ENCODE results near the gene ADAM22.
"Not testable (repeated sequence)": the region's sequence is repeated elsewhere in the genome, so short reads cannot be mapped to it uniquely, and the experiment has no call there.

ADAM22 gene

DNA sequence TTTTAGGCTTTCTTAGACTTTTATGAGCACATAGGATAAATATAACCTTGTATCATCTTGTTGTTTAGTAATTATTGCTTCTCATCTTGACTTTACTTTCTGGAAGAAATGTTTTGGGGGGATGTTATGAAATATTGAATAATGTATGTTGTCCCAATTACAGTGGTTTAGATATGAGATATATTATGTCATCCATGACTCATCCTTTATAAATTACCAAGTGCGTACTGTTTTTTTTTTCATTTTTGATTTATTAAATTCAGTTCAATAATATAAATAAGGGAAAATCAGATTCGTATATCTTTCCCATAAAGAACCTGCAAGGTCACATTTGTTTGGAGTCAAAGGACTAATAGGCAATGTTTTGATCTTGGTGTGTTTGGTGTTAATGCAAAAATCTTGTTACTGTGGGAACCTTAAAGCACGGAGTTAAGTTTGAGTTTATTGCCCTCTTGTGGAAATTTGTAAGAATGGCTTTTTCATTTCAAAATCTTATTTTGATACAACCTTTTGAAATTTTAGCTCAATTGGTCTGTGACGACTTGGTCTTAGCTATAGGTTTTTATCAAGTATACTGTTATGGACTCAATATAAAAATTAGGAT, 177.2 kb downstream of the ADAM22 start:
- DNase-seq = peak; percentile 38 to 67

- DNase-seq = no peak
These were observed 178.0 kb downstream of the ADAM22 start for GRCh38 chr7:88111954-88112471.

GRCh38 chr7:88115258-88115796, 181.3 kb downstream of the ADAM22 start:
- DNase-seq = no peak

DNA sequence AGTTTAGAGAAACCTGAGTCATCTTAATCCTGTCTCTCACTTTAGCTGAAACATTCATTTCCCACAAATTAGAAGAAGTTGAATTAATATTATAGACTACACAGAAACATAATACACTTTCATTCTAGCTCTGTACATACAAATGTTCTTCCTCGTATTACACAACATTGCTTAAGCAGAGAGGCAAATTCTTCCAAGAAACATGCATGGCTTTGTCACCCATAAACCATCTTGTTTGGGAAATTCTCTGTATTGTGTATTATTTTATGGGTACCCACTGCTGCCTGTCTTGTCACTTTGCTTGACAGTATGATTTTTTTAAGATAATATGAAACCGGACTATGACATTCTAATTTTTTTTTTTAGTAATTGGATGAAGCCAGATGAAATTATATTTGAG, 181.8 kb downstream of the ADAM22 start:
- DNase-seq = no peak

GRCh38 chr7:88116235-88116795, 182.3 kb downstream of the ADAM22 start:
- DNase-seq = no peak

GRCh38 chr7:88117325-88117724, 183.3 kb downstream of the ADAM22 start:
- DNase-seq = no peak

GRCh38 chr7:88121335-88121734, 187.3 kb downstream of the ADAM22 start:
- DNase-seq = no peak

DNA sequence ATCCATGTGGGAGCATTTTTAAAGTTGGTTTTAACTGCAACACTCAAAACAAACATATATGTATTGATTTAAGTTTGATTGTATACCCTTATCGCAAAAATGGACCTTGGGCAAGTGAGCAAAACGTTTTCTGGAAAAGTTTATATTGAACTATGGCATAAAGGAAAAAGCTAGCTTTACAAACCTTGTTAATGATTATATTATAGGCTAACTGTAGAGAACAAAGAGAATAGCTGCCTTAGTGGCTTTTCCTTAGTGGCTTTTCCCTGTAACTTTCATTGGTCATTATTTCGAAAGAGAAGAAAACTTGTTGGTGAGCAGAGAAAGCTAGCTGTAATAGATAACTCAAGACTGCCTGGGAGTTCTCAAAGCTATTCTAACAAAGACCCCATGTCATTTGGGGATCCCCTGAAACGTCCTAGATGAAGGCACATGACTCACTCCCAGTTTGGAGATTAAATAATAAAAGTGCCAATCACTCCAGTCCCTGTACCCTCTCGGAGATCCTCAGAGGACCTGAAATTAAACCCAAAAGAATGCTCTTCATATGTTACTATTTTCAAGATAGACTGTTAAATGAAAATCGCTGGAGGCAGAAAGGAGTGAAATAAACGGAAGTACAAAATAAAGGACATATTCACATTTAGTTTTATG, 193.7 kb downstream of the ADAM22 start:
- no peak for DNase-seq

- DNase-seq = no peak
These were observed 198.7 kb downstream of the ADAM22 start for GRCh38 chr7:88132725-88133124.

GRCh38 chr7:88140947-88141346, 206.9 kb downstream of the ADAM22 start:
- no peak for DNase-seq

GRCh38 chr7:88141479-88141878, 207.4 kb downstream of the ADAM22 start:
- DNase-seq = no peak

GRCh38 chr7:88141953-88142352, 207.9 kb downstream of the ADAM22 start:
- no peak for DNase-seq

DNA sequence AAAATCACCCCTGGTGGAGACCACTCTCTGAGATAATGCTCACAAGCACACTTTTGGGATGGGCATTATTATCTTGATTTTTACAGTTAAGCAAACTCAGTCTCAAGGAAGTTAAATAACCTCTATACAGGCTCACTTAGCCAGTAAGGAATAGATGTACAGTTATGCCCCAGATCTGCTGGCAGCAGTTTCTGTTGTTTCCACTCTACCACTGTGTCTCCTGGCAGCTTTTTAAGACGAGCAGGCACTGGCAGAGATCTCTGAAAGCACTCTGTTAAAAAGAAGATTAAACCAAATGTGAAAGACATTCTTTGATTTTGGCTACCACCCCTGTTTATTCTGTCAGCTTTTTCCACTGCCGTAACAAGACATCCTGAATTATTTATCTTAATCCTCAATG, 212.6 kb downstream of the ADAM22 start:
- no peak for DNase-seq

DNA sequence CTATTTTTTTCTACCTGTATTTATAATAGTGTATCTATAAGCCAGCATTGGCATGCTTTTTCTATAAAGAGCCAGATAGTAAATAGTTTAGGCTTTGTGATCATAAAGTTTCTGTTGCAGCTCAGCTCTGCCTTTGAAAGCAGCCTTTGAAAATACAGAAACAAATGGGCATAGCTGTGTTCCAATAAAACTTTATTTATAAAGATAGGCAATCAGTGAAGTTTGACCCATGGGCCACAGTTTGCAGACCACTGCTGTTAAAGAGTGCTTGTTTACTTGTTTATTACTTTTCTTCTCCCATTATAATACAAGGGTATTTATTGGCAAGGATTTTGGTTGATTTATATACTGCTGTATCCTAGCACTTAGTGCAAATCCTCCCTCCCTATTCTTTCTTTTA, 213.3 kb downstream of the ADAM22 start:
- no peak for DNase-seq

DNA sequence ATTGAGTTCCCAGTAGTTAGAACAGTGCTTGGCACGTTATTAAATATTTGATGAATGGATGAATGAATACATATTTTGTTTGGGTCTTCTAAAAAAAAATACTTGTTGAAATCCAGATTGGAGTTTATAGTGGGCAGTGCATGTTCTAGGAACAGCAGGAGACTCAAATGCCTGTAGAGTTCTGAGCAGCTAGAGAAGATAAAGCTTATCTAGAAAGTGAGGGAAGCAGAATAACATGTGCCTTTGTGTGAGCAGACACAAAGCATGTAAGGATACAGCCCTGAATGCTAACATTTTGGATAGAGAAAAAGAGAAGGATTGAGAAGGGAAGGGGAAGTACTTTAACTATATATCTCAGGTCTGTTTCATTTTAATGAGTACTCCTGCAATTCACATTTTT, 213.9 kb downstream of the ADAM22 start:
- no peak for DNase-seq

DNA sequence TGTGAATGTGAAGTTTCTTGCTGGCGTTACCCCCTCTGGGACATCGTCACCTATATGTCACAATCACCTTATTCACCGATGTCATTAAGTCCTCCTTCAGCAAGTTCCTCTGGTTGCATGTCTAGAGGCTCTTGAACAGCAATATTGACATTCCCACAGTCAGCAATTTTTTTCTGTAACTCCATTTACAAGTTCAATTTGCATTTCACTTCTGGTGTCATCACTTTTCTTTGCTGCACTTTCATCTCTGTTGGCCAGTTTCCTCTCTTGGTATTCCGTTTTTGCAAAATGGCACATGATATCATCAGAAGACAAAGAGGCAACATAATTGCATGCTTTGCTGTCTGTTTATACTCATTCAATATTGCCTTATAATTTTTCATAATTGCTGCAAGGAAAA, 216.0 kb downstream of the ADAM22 start:
- DNase-seq = peak in 1 of 2 experiments; percentile 7

- DNase-seq = peak; percentile 85 to 87
These were observed 217.2 kb downstream of the ADAM22 start for GRCh38 chr7:88151119-88151790.

DNA sequence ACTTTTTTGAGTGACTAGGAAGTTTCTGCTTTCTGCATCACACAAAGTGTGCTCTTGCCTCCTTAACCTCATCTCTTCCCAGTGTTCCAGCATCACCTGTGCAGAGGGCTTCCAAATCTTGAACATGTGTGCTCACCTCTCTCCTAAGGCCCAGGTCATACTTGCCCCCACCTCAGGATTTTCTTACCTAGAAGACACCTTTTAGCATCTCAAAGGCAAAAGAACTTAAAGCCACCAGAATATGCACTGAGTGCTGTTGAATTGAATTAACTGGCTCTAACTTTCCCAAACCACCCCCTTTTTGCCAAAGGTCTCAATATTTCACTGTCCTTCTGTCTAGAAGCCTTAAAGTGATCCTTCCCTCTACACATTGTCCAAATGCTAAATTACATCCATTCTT, 219.3 kb downstream of the ADAM22 start:
- DNase-seq = no peak

DNA sequence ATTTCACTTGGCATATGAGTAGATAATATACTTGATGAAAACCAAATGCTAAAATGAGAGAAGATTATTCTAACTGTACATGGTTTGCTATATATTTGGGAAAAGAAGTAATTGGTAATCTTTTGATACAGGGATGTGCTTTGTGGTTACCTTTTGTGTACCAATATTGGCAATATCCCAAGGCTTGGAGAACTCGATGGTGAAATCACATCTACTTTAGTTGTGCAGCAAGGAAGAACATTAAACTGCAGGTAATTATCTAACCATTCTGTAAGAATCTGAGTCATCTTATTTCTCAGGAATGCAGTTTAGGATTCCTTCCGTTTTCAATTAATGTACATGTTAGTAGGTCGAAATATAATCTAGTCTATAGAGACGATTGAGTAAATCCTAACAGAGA, 221.7 kb downstream of the ADAM22 start:
- DNase-seq = no peak

DNA sequence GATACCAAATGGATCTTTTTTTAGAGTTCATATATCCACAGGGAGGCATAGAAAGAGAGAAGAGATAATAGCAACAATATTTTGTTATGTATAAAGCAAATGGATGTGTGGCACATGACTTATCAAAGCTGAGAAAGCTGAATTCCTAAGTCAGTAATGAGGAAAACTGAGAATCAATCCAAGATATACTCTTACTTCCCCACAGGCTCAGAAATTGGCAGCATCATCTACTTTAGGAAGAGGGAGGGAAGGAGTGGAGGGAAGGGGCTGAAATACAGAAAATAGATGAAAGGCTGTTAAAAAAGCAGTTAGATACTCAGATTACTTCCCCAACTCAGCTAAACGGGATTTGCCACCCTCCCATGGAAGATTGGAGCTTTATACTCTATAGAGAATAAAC, 222.3 kb downstream of the ADAM22 start:
- no peak for DNase-seq

- not testable (repeated sequence) for DNase-seq
These were observed 225.7 kb downstream of the ADAM22 start for GRCh38 chr7:88159741-88160140.

GRCh38 chr7:88165697-88166096, 231.6 kb downstream of the ADAM22 start:
- no peak for DNase-seq

- DNase-seq = no peak
These were observed 233.2 kb downstream of the ADAM22 start for GRCh38 chr7:88167223-88167622.

DNA sequence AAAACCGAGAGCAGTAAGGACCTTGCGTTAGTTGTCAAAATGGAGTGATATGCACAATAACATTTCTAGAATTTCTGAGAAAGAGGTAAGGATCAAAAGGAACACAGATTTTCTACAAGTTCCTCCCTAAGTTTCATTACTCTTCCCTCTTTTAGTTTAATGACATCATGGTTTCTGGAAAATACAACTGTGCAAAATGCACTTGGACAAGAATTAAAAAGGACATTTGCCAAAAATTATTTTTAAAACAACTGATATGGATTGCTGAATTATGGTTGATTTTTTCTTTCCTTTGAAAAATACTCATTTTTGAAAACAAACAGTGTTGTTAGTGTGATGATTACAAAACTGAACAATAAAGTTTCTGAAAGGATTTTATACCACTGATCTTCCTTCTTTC, 233.7 kb downstream of the ADAM22 start:
- DNase-seq = no peak

All from NCI-H526 (cell line).